Measurements from ENCODE around the gene LRRC10.

LRRC10 gene

GRCh38 chr12:69610729-69611128 is at the start of gene LRRC10:
Gene LRRC10 (minus strand): TSS chr12:69610907. CDS start chr12:69610838, 69 bp downstream.
- Histone ChIP-seq H3K4me1 (ENCODE audit: insufficient read depth, low read length, severe bottlenecking) (no peaks in the 10 kb centered on the region), H3K9ac (ENCODE audit: low read length) (no peak within 1 kb of the TSS), H3K27me3 (ENCODE audit: insufficient read depth, low read length) (0 out of 2 replicates have a peak, but pooled peaks cover 1% of the 10 kb centered on the region), H3K27ac (ENCODE audit: low read depth, low read length, poor library complexity, severe bottlenecking) (no peak within 1 kb of the TSS), H3K4me2 (ENCODE audit: low read length) (no peak within 1 kb of the TSS), H3K36me3 (ENCODE audit: insufficient read depth, low read length) (no peaks in the 10 kb centered on the region; the same call in 1 of the 2 replicates), H3K9me2 (ENCODE audit: low read depth, low read length) (no peaks in the 10 kb centered on the region), H2AFZ (ENCODE audit: low read length) (no peak within 1 kb of the TSS), H3K4me3 (ENCODE audit: low read depth, low read length, poor library complexity, severe bottlenecking) (no peak within 1 kb of the TSS), H3K9me3 (ENCODE audit: low read length) (no peaks in the 10 kb centered on the region), H3K79me2 (ENCODE audit: insufficient read depth, low read length) (no peaks in the 10 kb centered on the region), H4K20me1 (ENCODE audit: insufficient read depth, low read length) (no peaks in the 10 kb centered on the region), H3F3A (ENCODE audit: insufficient read depth, low read length) (no peaks in the 10 kb centered on the region)
- TF ChIP-seq EZH2 (IDR thresholded peaks at IDR 0.05; ENCODE audit: borderline replicate concordance, low read length) (no peak), CTCF (IDR thresholded peaks at IDR 0.05; ENCODE audit: low read length) (no peak)

- Histone ChIP-seq H3K9me2 (ENCODE audit: low read depth, low read length) (no peaks in the 10 kb centered on the region), H3K27me3 (ENCODE audit: insufficient read depth, low read length) (no peaks in the 10 kb centered on the region), H2AFZ (ENCODE audit: low read length) (no peak overlapping the region), H3K4me3 (ENCODE audit: low read depth, low read length, poor library complexity, severe bottlenecking) (no peak overlapping the region), H3K4me2 (ENCODE audit: low read length) (no peak overlapping the region), H3K27ac (ENCODE audit: low read depth, low read length, poor library complexity, severe bottlenecking) (no peak overlapping the region), H4K20me1 (ENCODE audit: insufficient read depth, low read length) (no peaks in the 10 kb centered on the region), H3K36me3 (ENCODE audit: insufficient read depth, low read length) (peaks cover 15% of the 10 kb centered on the region), H3K9ac (ENCODE audit: low read length) (no peak overlapping the region), H3F3A (ENCODE audit: insufficient read depth, low read length) (no peaks in the 10 kb centered on the region), H3K4me1 (ENCODE audit: insufficient read depth, low read length, severe bottlenecking) (no peaks in the 10 kb centered on the region), H3K79me2 (ENCODE audit: insufficient read depth, low read length) (no peaks in the 10 kb centered on the region), H3K9me3 (ENCODE audit: low read length) (no peaks in the 10 kb centered on the region)
- TF ChIP-seq EZH2 (IDR thresholded peaks at IDR 0.05; ENCODE audit: borderline replicate concordance, low read length), result no peak
- no peak for TF ChIP-seq CTCF (IDR thresholded peaks at IDR 0.05; ENCODE audit: low read length)
Measured at GRCh38 chr12:69660164-69660863, 49.6 kb upstream of the LRRC10 start.

- H3K79me2 ChIP-seq (ENCODE audit: insufficient read depth, low read length), result no peaks in the 10 kb centered on the region
Measured at GRCh38 chr12:69658203-69658602, 47.5 kb upstream of the LRRC10 start.

More at GRCh38 chr12:69658203-69658602, 47.5 kb upstream of the LRRC10 start:
- H3K4me1 ChIP-seq (ENCODE audit: insufficient read depth, low read length, severe bottlenecking), result no peaks in the 10 kb centered on the region
- no peaks in the 10 kb centered on the region for H4K20me1 ChIP-seq (ENCODE audit: insufficient read depth, low read length)
- H3K27me3 ChIP-seq (ENCODE audit: insufficient read depth, low read length), result no peaks in the 10 kb centered on the region
- no peak for TF ChIP-seq CTCF (IDR thresholded peaks at IDR 0.05; ENCODE audit: low read length)
- no peak for TF ChIP-seq EZH2 (IDR thresholded peaks at IDR 0.05; ENCODE audit: borderline replicate concordance, low read length)
- H3F3A ChIP-seq (ENCODE audit: insufficient read depth, low read length), result no peaks in the 10 kb centered on the region
- no peak overlapping the region for H2AFZ ChIP-seq (ENCODE audit: low read length)
- H3K9me3 ChIP-seq (ENCODE audit: low read length), result no peaks in the 10 kb centered on the region
- H3K9me2 ChIP-seq (ENCODE audit: low read depth, low read length), result no peaks in the 10 kb centered on the region
- H3K4me2 ChIP-seq (ENCODE audit: low read length), result no peak overlapping the region
- no peak overlapping the region for H3K9ac ChIP-seq (ENCODE audit: low read length)
- peaks cover 21% of the 10 kb centered on the region for H3K36me3 ChIP-seq (ENCODE audit: insufficient read depth, low read length)
- no peak overlapping the region for H3K4me3 ChIP-seq (ENCODE audit: low read depth, low read length, poor library complexity, severe bottlenecking)
- no peak overlapping the region for H3K27ac ChIP-seq (ENCODE audit: low read depth, low read length, poor library complexity, severe bottlenecking)

Measured in OCI-LY1 (cell line).